Measurements from ENCODE around the gene HIVEP3.

Gene HIVEP3

DNA sequence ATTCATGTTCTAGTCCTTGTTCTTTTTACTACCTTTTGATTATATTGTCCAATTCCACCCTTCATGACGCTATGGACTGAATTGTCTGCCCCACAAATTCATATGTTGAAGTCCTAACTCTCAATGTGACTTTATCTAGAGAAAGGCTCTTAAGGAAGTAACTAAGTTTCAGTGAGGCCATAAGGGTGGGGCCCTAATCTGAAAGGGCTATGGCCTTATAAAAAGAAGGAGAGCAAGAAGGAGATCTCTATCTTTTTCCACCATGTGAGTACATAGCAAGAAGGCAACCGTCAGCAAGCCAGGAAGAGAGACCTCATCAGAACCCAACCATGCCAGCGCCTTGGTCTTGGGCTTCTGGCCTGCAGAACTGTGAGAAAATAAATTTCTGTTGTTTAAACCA lies 95.9 kb downstream of the HIVEP3 start:
- H3K9me3 ChIP-seq (ENCODE audit: insufficient read depth, low read length) = no peaks in the 10 kb centered on the region
- TF ChIP-seq ZNF274 (IDR thresholded peaks at IDR 0.05; ENCODE audit: low read depth, low read length) (no peak), SUZ12 (IDR thresholded peaks at IDR 0.05; ENCODE audit: extremely low read depth, insufficient read depth, insufficient read length) (no peak), YY1 (IDR thresholded peaks at IDR 0.05; ENCODE audit: insufficient read depth, insufficient read length) (no peak)
- no peaks in the 10 kb centered on the region for H3K36me3 ChIP-seq (ENCODE audit: insufficient read depth, insufficient read length, low read length)
- H3K4me1 ChIP-seq (ENCODE audit: insufficient read depth, insufficient read length) = peaks cover 5% of the 10 kb centered on the region
- H3K9ac ChIP-seq (ENCODE audit: insufficient read length, low read depth) = no peak overlapping the region
- H3K27me3 ChIP-seq (ENCODE audit: insufficient read depth, insufficient read length) = no peaks in the 10 kb centered on the region
- no peak overlapping the region for H3K4me3 ChIP-seq (ENCODE audit: insufficient read length, low read depth)
- no peak for DNase-seq (ENCODE audit: low read depth, low spot score)

DNA sequence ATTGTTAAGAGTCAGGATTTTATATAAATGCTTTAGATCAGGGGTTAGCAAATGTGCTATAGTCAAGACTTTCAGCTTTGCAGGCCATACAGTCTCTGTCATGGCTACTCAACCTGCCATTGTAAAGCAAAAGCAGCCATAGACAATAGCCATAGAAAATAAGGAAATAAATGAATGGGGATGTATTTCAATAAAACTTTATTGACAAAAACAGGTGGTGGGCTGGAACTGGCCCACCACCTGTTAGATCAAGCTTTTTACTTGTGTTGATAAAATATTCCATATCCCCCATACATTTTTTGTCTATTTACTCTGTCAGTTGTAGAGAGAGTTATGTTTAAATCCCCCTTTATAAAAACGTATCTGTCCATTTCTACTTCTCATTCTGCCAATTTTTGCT lies 98.9 kb downstream of the HIVEP3 start:
- H3K4me1 ChIP-seq (ENCODE audit: insufficient read depth, insufficient read length) = peaks cover 5% of the 10 kb centered on the region
- no peaks in the 10 kb centered on the region for H3K36me3 ChIP-seq (ENCODE audit: insufficient read depth, insufficient read length, low read length)
- H3K4me3 ChIP-seq (ENCODE audit: insufficient read length, low read depth) = no peak overlapping the region
- TF ChIP-seq SUZ12 (IDR thresholded peaks at IDR 0.05; ENCODE audit: extremely low read depth, insufficient read depth, insufficient read length) = no peak
- no peak for TF ChIP-seq YY1 (IDR thresholded peaks at IDR 0.05; ENCODE audit: insufficient read depth, insufficient read length)
- no peak for TF ChIP-seq ZNF274 (IDR thresholded peaks at IDR 0.05; ENCODE audit: low read depth, low read length)
- no peaks in the 10 kb centered on the region for H3K27me3 ChIP-seq (ENCODE audit: insufficient read depth, insufficient read length)
- no peak overlapping the region for H3K9ac ChIP-seq (ENCODE audit: insufficient read length, low read depth)
- H3K9me3 ChIP-seq (ENCODE audit: insufficient read depth, low read length) = no peaks in the 10 kb centered on the region
- DNase-seq (ENCODE audit: low read depth, low spot score) = no peak

DNA sequence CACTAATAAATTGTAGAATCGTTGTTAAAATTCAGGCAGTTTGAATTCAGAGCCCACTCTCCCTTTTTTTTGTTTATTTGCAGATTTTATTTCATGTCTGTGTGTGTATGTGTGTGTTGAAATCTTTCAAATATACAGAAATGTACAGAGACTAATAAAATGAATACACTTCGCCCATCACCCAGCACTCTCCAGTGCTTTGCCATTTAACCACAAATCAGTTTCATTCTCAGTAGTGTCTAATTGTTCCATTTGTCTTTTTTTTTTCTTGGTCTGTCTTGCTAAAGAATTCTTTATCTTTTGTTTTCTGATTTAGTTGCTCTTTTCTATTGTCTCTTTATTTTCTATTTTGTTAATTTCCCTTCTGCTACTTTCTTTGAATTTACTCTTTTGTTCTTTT lies 99.7 kb downstream of the HIVEP3 start:
- no peak overlapping the region for H3K9ac ChIP-seq (ENCODE audit: insufficient read length, low read depth)
- no peak for DNase-seq (ENCODE audit: low read depth, low spot score)
- no peaks in the 10 kb centered on the region for H3K9me3 ChIP-seq (ENCODE audit: insufficient read depth, low read length)
- H3K4me1 ChIP-seq (ENCODE audit: insufficient read depth, insufficient read length) = peaks cover 5% of the 10 kb centered on the region
- H3K36me3 ChIP-seq (ENCODE audit: insufficient read depth, insufficient read length, low read length) = no peaks in the 10 kb centered on the region
- H3K4me3 ChIP-seq (ENCODE audit: insufficient read length, low read depth) = no peak overlapping the region
- H3K27me3 ChIP-seq (ENCODE audit: insufficient read depth, insufficient read length) = no peaks in the 10 kb centered on the region
- TF ChIP-seq ZNF274 (IDR thresholded peaks at IDR 0.05; ENCODE audit: low read depth, low read length) (no peak), SUZ12 (IDR thresholded peaks at IDR 0.05; ENCODE audit: extremely low read depth, insufficient read depth, insufficient read length) (no peak), YY1 (IDR thresholded peaks at IDR 0.05; ENCODE audit: insufficient read depth, insufficient read length) (no peak)

DNA sequence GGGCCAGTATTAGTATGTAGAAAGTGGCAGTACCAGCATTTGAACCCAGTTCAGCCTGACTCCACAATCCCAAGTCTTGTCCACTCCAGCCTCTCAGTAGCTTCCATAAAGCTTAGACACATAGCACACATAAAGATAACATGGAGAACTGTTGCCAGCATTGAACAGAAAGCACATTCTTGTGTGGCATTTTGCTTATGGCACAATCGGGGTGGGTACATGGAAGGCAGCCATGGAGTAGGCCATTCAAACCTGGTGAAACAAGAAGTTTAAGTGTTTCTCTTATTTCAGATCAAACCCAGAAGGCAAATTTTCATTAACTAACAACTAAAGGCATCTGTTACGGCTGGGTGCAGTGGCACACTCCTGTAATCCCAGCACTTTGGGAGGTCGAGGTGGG lies 102.7 kb downstream of the HIVEP3 start:
- Histone ChIP-seq H3K4me1 (ENCODE audit: insufficient read depth, insufficient read length) (no peaks in the 10 kb centered on the region), H3K9me3 (ENCODE audit: insufficient read depth, low read length) (no peaks in the 10 kb centered on the region), H3K4me3 (ENCODE audit: insufficient read length, low read depth) (no peak overlapping the region), H3K36me3 (ENCODE audit: insufficient read depth, insufficient read length, low read length) (no peaks in the 10 kb centered on the region), H3K27me3 (ENCODE audit: insufficient read depth, insufficient read length) (no peaks in the 10 kb centered on the region), H3K9ac (ENCODE audit: insufficient read length, low read depth) (no peak overlapping the region)
- no peak for TF ChIP-seq SUZ12 (IDR thresholded peaks at IDR 0.05; ENCODE audit: extremely low read depth, insufficient read depth, insufficient read length)
- TF ChIP-seq ZNF274 (IDR thresholded peaks at IDR 0.05; ENCODE audit: low read depth, low read length) = no peak
- TF ChIP-seq YY1 (IDR thresholded peaks at IDR 0.05; ENCODE audit: insufficient read depth, insufficient read length) = no peak
- DNase-seq (ENCODE audit: low read depth, low spot score) = no peak

DNA sequence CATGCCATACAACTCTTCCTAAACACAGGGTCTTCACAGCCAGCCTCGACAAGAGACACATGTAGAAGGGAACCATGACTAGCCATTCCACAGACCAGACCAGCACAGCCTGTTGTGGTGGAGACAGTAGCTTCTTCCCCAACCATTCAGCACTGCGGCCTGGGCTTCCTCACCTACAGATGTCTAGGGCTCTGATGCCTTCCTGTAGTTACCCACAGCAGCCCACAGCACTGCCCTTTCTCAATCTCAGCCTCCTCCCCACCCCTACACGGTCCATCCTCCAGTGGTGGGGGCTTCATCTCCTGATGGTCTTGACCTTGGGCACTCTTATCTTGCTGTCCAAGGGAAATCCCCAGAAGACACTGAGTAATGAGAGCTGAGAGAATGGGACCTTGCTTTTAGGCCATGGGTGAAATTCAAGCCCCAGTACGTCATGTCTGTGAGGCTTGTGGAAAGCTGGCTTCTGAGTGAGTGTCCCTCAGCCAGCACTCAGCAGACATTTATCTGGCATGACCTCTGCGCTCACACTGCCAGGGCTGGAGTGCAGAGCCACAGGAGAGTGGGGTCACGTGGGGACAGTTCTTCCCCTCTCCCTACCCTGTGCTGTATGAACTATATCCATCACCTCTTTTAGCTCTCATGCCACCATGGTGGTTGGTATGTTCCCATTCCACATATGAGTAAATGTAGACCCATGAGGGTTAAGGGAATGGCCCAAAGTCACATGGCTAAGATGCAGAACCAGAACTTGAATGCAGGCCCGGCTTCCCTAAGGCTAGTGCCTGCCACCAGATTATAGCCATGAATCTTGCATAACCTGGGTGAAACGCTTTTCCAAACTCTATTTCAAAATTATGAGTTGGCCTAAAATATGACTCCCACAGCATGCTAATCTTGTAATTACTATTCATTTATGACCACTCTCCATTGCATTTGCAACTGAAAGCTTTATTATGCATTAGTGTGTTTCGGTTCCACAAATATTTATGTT lies 104.7 kb downstream of the HIVEP3 start:
- Histone ChIP-seq H3K36me3 (ENCODE audit: insufficient read depth, insufficient read length, low read length) (no peaks in the 10 kb centered on the region), H3K27me3 (ENCODE audit: insufficient read depth, insufficient read length) (no peaks in the 10 kb centered on the region), H3K4me3 (ENCODE audit: insufficient read length, low read depth) (no peak overlapping the region), H3K9me3 (ENCODE audit: insufficient read depth, low read length) (no peaks in the 10 kb centered on the region), H3K4me1 (ENCODE audit: insufficient read depth, insufficient read length) (no peaks in the 10 kb centered on the region), H3K9ac (ENCODE audit: insufficient read length, low read depth) (no peak overlapping the region)
- DNase-seq (ENCODE audit: low read depth, low spot score) = no peak
- TF ChIP-seq YY1 (IDR thresholded peaks at IDR 0.05; ENCODE audit: insufficient read depth, insufficient read length) (no peak), SUZ12 (IDR thresholded peaks at IDR 0.05; ENCODE audit: extremely low read depth, insufficient read depth, insufficient read length) (no peak), ZNF274 (IDR thresholded peaks at IDR 0.05; ENCODE audit: low read depth, low read length) (no peak)

DNA sequence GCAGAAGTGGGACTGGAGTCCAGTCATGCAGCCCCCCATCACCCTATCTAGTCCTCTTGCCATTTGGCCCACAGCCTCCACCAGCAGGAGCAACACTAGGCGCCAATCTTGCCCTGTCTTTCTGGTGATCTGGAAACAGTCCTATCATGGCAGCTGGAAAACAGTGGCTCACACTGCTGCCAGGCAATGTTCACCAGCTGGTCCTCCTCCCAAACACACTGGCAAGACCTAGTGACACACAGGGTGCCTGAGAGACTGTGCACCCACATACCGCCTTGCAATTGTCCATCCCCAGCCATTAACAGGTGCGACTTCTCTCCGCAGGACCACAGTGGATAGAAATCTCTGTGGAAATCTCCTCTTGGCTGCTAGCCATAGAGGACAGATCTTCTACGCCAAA lies 105.5 kb downstream of the HIVEP3 start:
- H3K9me3 ChIP-seq (ENCODE audit: insufficient read depth, low read length) = no peaks in the 10 kb centered on the region
- no peak for DNase-seq (ENCODE audit: low read depth, low spot score)
- no peaks in the 10 kb centered on the region for H3K27me3 ChIP-seq (ENCODE audit: insufficient read depth, insufficient read length)
- no peaks in the 10 kb centered on the region for H3K4me1 ChIP-seq (ENCODE audit: insufficient read depth, insufficient read length)
- no peak for TF ChIP-seq ZNF274 (IDR thresholded peaks at IDR 0.05; ENCODE audit: low read depth, low read length)
- no peak for TF ChIP-seq SUZ12 (IDR thresholded peaks at IDR 0.05; ENCODE audit: extremely low read depth, insufficient read depth, insufficient read length)
- TF ChIP-seq YY1 (IDR thresholded peaks at IDR 0.05; ENCODE audit: insufficient read depth, insufficient read length) = no peak
- no peak overlapping the region for H3K4me3 ChIP-seq (ENCODE audit: insufficient read length, low read depth)
- no peak overlapping the region for H3K9ac ChIP-seq (ENCODE audit: insufficient read length, low read depth)
- no peaks in the 10 kb centered on the region for H3K36me3 ChIP-seq (ENCODE audit: insufficient read depth, insufficient read length, low read length)

DNA sequence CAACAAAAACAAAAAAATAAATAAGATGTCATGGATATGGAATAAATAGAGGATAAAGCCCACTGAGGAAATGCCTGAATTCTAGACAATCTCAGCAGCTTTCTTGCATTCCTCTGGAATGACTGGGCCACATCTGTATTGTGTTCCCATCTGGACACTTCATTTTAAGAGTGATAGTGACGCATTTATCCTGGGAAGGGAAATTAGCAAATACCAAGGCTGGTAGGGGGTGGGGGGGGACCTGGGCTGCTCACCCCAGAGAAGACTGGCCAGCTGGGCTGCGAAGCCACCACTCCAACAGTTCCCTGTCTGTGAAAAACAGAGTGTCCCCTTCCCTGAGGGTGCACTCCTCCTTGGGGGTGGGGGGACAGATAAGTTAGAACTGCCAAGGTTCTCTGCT lies 106.3 kb downstream of the HIVEP3 start:
- no peaks in the 10 kb centered on the region for H3K27me3 ChIP-seq (ENCODE audit: insufficient read depth, insufficient read length)
- H3K9ac ChIP-seq (ENCODE audit: insufficient read length, low read depth) = no peak overlapping the region
- DNase-seq (ENCODE audit: low read depth, low spot score) = no peak
- peaks cover under 1% of the 10 kb centered on the region for H3K4me1 ChIP-seq (ENCODE audit: insufficient read depth, insufficient read length)
- H3K4me3 ChIP-seq (ENCODE audit: insufficient read length, low read depth) = no peak overlapping the region
- TF ChIP-seq ZNF274 (IDR thresholded peaks at IDR 0.05; ENCODE audit: low read depth, low read length) (no peak), SUZ12 (IDR thresholded peaks at IDR 0.05; ENCODE audit: extremely low read depth, insufficient read depth, insufficient read length) (no peak), YY1 (IDR thresholded peaks at IDR 0.05; ENCODE audit: insufficient read depth, insufficient read length) (no peak)
- H3K9me3 ChIP-seq (ENCODE audit: insufficient read depth, low read length) = no peaks in the 10 kb centered on the region
- no peaks in the 10 kb centered on the region for H3K36me3 ChIP-seq (ENCODE audit: insufficient read depth, insufficient read length, low read length)
